Lower leg skin (tissue), 4 donors: ENCODE results near the gene GAS7. TPM values are rescaled to one million over a fixed set of nuclear protein-coding genes. Genes with fewer than 3 reads are reported as not detected.

Source experiments
- DNase-seq, 2 donors: peaks; one replicate each; pipeline ENCODE4 v3.0.0-alpha.2; 2019; ENCODE audit warnings: low spot score in 2 of 2
- H3K4me3 ChIP-seq: fragments of 200-600 bp; sonication (generic); 2 replicates; pipeline ENCODE4 v1.5.1; 2017; ENCODE audit warnings: mild to moderate bottlenecking, low read depth; ENCODE audit not compliant: poor library complexity, severe bottlenecking
- CTCF ChIP-seq, 3 donors: fragments of 450-650 bp; IDR thresholded peaks; one replicate each; pipeline ENCODE4 v1.5.1; 2016; ENCODE audit warnings: antibody characterized with exemption in 3 of 3, mild to moderate bottlenecking in 3 of 3, moderate library complexity in 2 of 3
- POLR2A ChIP-seq, 2 donors: fragments of 450-650 bp; IDR thresholded peaks; one replicate each; pipeline ENCODE4 v1.6.1; 2016 to 2017; ENCODE audit warnings: antibody characterized with exemption in 2 of 2, mild to moderate bottlenecking in 1 of 2, moderate library complexity in 1 of 2
- WGBS, 2 donors: methylation state at CpG; one replicate each; pipeline ENCODE4 v1.1.5; 2018; 5-methylcytosine and 5-hydroxymethylcytosine counted together
- intact Hi-C: fragments of 100-400 bp; cut with DNase I; formaldehyde crosslinking; loops from one replicate; pipeline ENCODE4 v1.15.0; 2023; ENCODE audit warnings: low total_unique reads
- total RNA-seq, 4 donors: library from RNA; depleted of rRNA; stranded (reverse); fragments of >200 nt; gene quantifications; one replicate each; pipeline ENCODE4 v1.1.0, GENCODE V29; 2016

The GAS7 gene
- total RNA-seq, 4 donors from 2014 or later, result 97.8 to 148 (median 117) TPM

GRCh38 chr17:9973669-9974447 is 224.5 kb downstream of the GAS7 start:
- no peak for DNase-seq
- H3K4me3 ChIP-seq, result no peak overlapping the region
- 50 to 61% methylated on average over 13 of the region's 13 CpGs for WGBS, 2 donors
- no peak for TF ChIP-seq POLR2A (IDR thresholded peaks at IDR 0.05)
- TF ChIP-seq CTCF (IDR thresholded peaks at IDR 0.05), result no peak
- intact Hi-C loops, result no loop called here

- TF ChIP-seq POLR2A (IDR thresholded peaks at IDR 0.05), result no peak
- TF ChIP-seq CTCF (IDR thresholded peaks at IDR 0.05), result no peak
- no peak overlapping the region for H3K4me3 ChIP-seq
- DNase-seq, result peak; percentile 62 to 95
- 9 to 22% methylated on average over 4 of the region's 4 CpGs for WGBS, 2 donors
- intact Hi-C loops, result no loop called here
These were observed 226.4 kb downstream of the GAS7 start for GRCh38 chr17:9971991-9972390.

- no peak for DNase-seq
- no peak overlapping the region for H3K4me3 ChIP-seq
- WGBS, 2 donors, result 87 to 88% methylated on average over 13 of the region's 13 CpGs
- TF ChIP-seq POLR2A (IDR thresholded peaks at IDR 0.05) (no peak), CTCF (IDR thresholded peaks at IDR 0.05) (no peak)
- intact Hi-C loops, result no loop called here
These were observed 229.0 kb downstream of the GAS7 start for GRCh38 chr17:9969301-9969935.

- H3K4me3 ChIP-seq, result no peak overlapping the region
- 71 to 78% methylated on average over 5 of the region's 5 CpGs for WGBS, 2 donors
- TF ChIP-seq CTCF (IDR thresholded peaks at IDR 0.05), result no peak
- no peak for TF ChIP-seq POLR2A (IDR thresholded peaks at IDR 0.05)
- no peak for DNase-seq
- intact Hi-C loops, result no loop called here
These were observed 229.5 kb downstream of the GAS7 start for GRCh38 chr17:9968881-9969280.

GRCh38 chr17:9968008-9968407 is 230.4 kb downstream of the GAS7 start:
- DNase-seq, result no peak
- no peak overlapping the region for H3K4me3 ChIP-seq
- TF ChIP-seq POLR2A (IDR thresholded peaks at IDR 0.05) (no peak), CTCF (IDR thresholded peaks at IDR 0.05) (no peak)
- 61 to 79% methylated on average over 4 to 5 of the region's 5 CpGs for WGBS, 2 donors
- intact Hi-C loops, result no loop called here
